HCT116 (cell line): ENCODE results near the gene C10orf88. TPM values are rescaled to one million over a fixed set of nuclear protein-coding genes. Genes with fewer than 3 reads are reported as not detected.

Experiments
- ATAC-seq: fragments of 200-7000 bp; cut with Tn5 transposase; 2 replicates; pipeline ENCODE4 v1.9.1; 2020; ENCODE audit warnings: mild to moderate bottlenecking, moderate library complexity
- BruUV-seq: library from RNA; stranded (reverse); fragments of 400-500 nt; replicated peaks from 2 replicates; lab custom pipeline; 2021; lab: Mats Ljungman, UMichigan
- CTCF ChIA-PET: fragments of 300-600 bp; sonication (Branson Sonifier 250); formaldehyde crosslinking; loops from one replicate; lab custom pipeline; 2021; ENCODE audit warnings: antibody characterized with exemption; lab: Charles Lee
- POLR2A ChIA-PET: fragments of 300-600, 350-600 bp; sonication (Branson Sonifier 250); formaldehyde crosslinking; loops from one replicate; lab custom pipeline; 2021; ENCODE audit warnings: antibody characterized with exemption; lab: Charles Lee
- RAD21 ChIA-PET, 2 experiments: fragments of 300-600 bp; sonication (Branson Sonifier 250); formaldehyde crosslinking; loops; one replicate each; lab custom pipeline; 2023; ENCODE audit warnings: low total read pairs in 2 of 2; ENCODE audit not compliant: uncharacterized antibody in 2 of 2, unreplicated experiment in 2 of 2, low non-redundant PET in 1 of 2; lab: Charles Lee
- DNase-seq: peaks from one replicate; pipeline ENCODE4 v3.0.0-alpha.2; 2010; ENCODE audit warnings: low read depth, low spot score
- H2AFZ ChIP-seq: fragments of 200-600 bp; shearing (Covaris generic), sonication (generic); 2 replicates; pipeline ENCODE4 v1.6.1; 2017; ENCODE audit warnings: low read depth, mixed run types, mixed read lengths, antibody characterized with exemption, low read length; ENCODE audit not compliant: poor library complexity, severe bottlenecking
- H3K27ac ChIP-seq: 2 replicates; pipeline ENCODE4 v1.5.1; 2012; ENCODE audit warnings: low read depth, low read length
- H3K27me3 ChIP-seq: fragments of 200-600 bp; sonication (generic); 2 replicates; pipeline ENCODE4 v1.6.1; 2016; ENCODE audit warnings: mixed run types, low read length, mixed read lengths; ENCODE audit not compliant: insufficient read depth
- H3K36me3 ChIP-seq, 2 experiments: fragments of 200-500 bp in 1 of 2; fragments of 200-600 bp in 1 of 2; sonication (Bioruptor generic) in 1 of 2; sonication (generic) in 1 of 2; 2 replicates each; pipeline versions ENCODE4 v1.5.1 to v1.6.1; 2014 to 2016; ENCODE audit warnings: low read length in 2 of 2, inconsistent platforms in 1 of 2, mixed read lengths in 1 of 2, mixed run types in 1 of 2; ENCODE audit not compliant: insufficient read depth in 2 of 2, control insufficient read depth in 1 of 2
- H3K4me1 ChIP-seq, 2 experiments: fragments of 200-600 bp in 1 of 2; sonication (generic) in 1 of 2; 2 replicates each; pipeline versions ENCODE4 v1.5.1 to v1.6.1; 2012 to 2017; ENCODE audit warnings: low read length in 2 of 2, inconsistent platforms in 1 of 2, mild to moderate bottlenecking in 1 of 2, mixed read lengths in 1 of 2, mixed run types in 1 of 2, moderate library complexity in 1 of 2; ENCODE audit not compliant: insufficient read depth in 2 of 2, control insufficient read depth in 1 of 2
- H3K4me2 ChIP-seq: fragments of 200-600 bp; sonication (generic); 2 replicates; pipeline ENCODE4 v1.6.1; 2017; ENCODE audit warnings: mixed run types, low read length, mixed read lengths
- H3K4me3 ChIP-seq, 2 experiments: fragments of 200-600 bp in 1 of 2; sonication (generic) in 1 of 2; replicated peaks in 1 of 2; 2 replicates each; pipeline ENCODE4 v1.5.1; 2011 to 2016; ENCODE audit warnings: low read length in 2 of 2, control low read depth in 1 of 2, low read depth in 1 of 2, mild to moderate bottlenecking in 1 of 2, mixed read lengths in 1 of 2, mixed run types in 1 of 2
- H3K79me2 ChIP-seq: fragments of 200-600 bp; sonication (generic); 2 replicates; pipeline ENCODE4 v1.6.1; 2017; ENCODE audit warnings: mild to moderate bottlenecking, mixed run types, low read length, moderate library complexity, mixed read lengths; ENCODE audit not compliant: insufficient read depth
- H3K9ac ChIP-seq: fragments of 200-600 bp; sonication (generic); 2 replicates; pipeline ENCODE4 v1.6.1; 2016; ENCODE audit warnings: low read length, mixed read lengths
- H3K9me2 ChIP-seq: fragments of 200-600 bp; sonication (generic), shearing (Covaris generic); 2 replicates; pipeline ENCODE4 v1.6.1; 2017; ENCODE audit warnings: mixed run types, mild to moderate bottlenecking, moderate library complexity; ENCODE audit not compliant: insufficient read depth
- H3K9me3 ChIP-seq, 2 experiments: fragments of 200-500 bp in 1 of 2; fragments of 200-600 bp in 1 of 2; sonication (Bioruptor generic) in 1 of 2; sonication (generic) in 1 of 2; 2 replicates each; pipeline ENCODE4 v1.6.1; 2014 to 2017; ENCODE audit warnings: low read length in 2 of 2, mixed read lengths in 2 of 2, inconsistent platforms in 1 of 2, low read depth in 1 of 2, mild to moderate bottlenecking in 1 of 2, mixed run types in 1 of 2, moderate library complexity in 1 of 2; ENCODE audit not compliant: control insufficient read depth in 1 of 2, insufficient read depth in 1 of 2
- H4K20me1 ChIP-seq: fragments of 200-600 bp; sonication (generic), shearing (Covaris generic); 2 replicates; pipeline ENCODE4 v1.6.1; 2017; ENCODE audit warnings: mixed run types, mild to moderate bottlenecking, moderate library complexity; ENCODE audit not compliant: insufficient read depth
- CBX3 ChIP-seq: IDR thresholded peaks from 2 replicates; pipeline ENCODE4 v1.6.1; 2012; ENCODE audit warnings: low read depth
- CEBPB ChIP-seq: IDR thresholded peaks from 2 replicates; pipeline ENCODE4 v1.6.1; 2012; ENCODE audit warnings: low read depth
- EGR1 ChIP-seq: IDR thresholded peaks from 2 replicates; pipeline ENCODE4 v1.6.1; 2012; ENCODE audit warnings: low read depth
- EZH2 ChIP-seq: fragments of 200-600 bp; sonication (generic); IDR thresholded peaks from 2 replicates; pipeline ENCODE4 v1.6.1; 2017; ENCODE audit warnings: antibody characterized with exemption, mixed run types
- EZH2phosphoT487 ChIP-seq: fragments of 200-600 bp; IDR thresholded peaks from 2 replicates; pipeline ENCODE4 v1.6.1; 2018; ENCODE audit warnings: antibody characterized with exemption, borderline replicate concordance
- FOSL1 ChIP-seq: IDR thresholded peaks from 2 replicates; pipeline ENCODE4 v1.6.1; 2012; ENCODE audit warnings: low read depth
- JUND ChIP-seq: IDR thresholded peaks from 2 replicates; pipeline ENCODE4 v1.6.1; 2012
- POLR2A ChIP-seq: IDR thresholded peaks from 2 replicates; pipeline ENCODE4 v1.7.0; 2011; ENCODE audit warnings: borderline replicate concordance; ENCODE audit not compliant: insufficient read depth, insufficient read length; ENCODE audit errors: extremely low read depth
- RAD21 ChIP-seq: IDR thresholded peaks from 2 replicates; pipeline ENCODE4 v1.6.1; 2012; ENCODE audit warnings: low read depth, mild to moderate bottlenecking
- SIN3A ChIP-seq: IDR thresholded peaks from 2 replicates; pipeline ENCODE4 v1.6.1; 2012; ENCODE audit warnings: low read depth
- SP1 ChIP-seq: IDR thresholded peaks from 2 replicates; pipeline ENCODE4 v1.6.1; 2012; ENCODE audit warnings: low read depth
- SRF ChIP-seq: IDR thresholded peaks from 2 replicates; pipeline ENCODE4 v1.6.1; 2012; ENCODE audit warnings: low read depth
- ZFX ChIP-seq: fragments of 450-650 bp; IDR thresholded peaks from 2 replicates; pipeline ENCODE4 v1.6.1; 2017
- intact Hi-C: fragments of 100-400 bp; cut with micrococcal nuclease; formaldehyde crosslinking; loops from 2 replicates; pipeline ENCODE4 v1.10.0; 2022
- total RNA-seq: library from RNA; stranded (reverse); gene quantifications from one replicate; pipeline ENCODE4 v1.2.1, GENCODE V29; 2021; ENCODE audit not compliant: unreplicated experiment
- TF ChIP-seq, protein P1 (sequence below): IDR thresholded peaks from 2 replicates; pipeline ENCODE4 v1.6.1; 2011; ENCODE audit warnings: mild to moderate bottlenecking, low read length, moderate library complexity; ENCODE audit not compliant: insufficient replicate concordance; ENCODE audit errors: extremely low read depth
- TF ChIP-seq, protein P2 (sequence below): IDR thresholded peaks from 2 replicates; pipeline ENCODE4 v1.6.1; 2012; ENCODE audit warnings: low read depth
- TF ChIP-seq, protein P3 (sequence below): IDR thresholded peaks from 2 replicates; pipeline ENCODE4 v1.6.1; 2012

Gene C10orf88
- total RNA-seq, 1 experiment from 2014 or later, result 16.2 TPM

- Histone ChIP-seq H3K36me3 (peaks cover 5 to 8% of the 10 kb centered on the region in 2 experiments; a peak in 2 of 4 replicates), H2AFZ (no peak overlapping the region), H3K79me2 (peaks cover 65% of the 10 kb centered on the region), H3K9me2 (no peaks in the 10 kb centered on the region), H3K27me3 (no peaks in the 10 kb centered on the region), H3K9ac (no peak overlapping the region), H3K4me3 (no peak overlapping the region), H3K27ac (no peak overlapping the region), H4K20me1 (no peaks in the 10 kb centered on the region), H3K4me1 (no peaks in the 10 kb centered on the region), H3K9me3 (no peaks in the 10 kb centered on the region), H3K4me2 (no peak overlapping the region)
- no peak for DNase-seq
- ChIA-PET POLR2A (interaction anchor here (0.7 to 1.2 kb wide), 2 partner anchors 10 to 19 kb away, joined by 3 read pairs; no protein-coding TSS in a partner anchor), RAD21 (no interaction called here), CTCF (interaction anchor here (0.9 to 2.7 kb wide), 2 partner anchors 20 to 22 kb away, joined by 3 to 9 read pairs; partner anchors contain the start of gene PSTK)
- no peak for ATAC-seq
- intact Hi-C loops, result no loop called here
- TF ChIP-seq JUND, result no peak
- TF ChIP-seq ZFX, result no peak
- no peak for TF ChIP-seq CBX3
- no peak for TF ChIP-seq POLR2A
- no peak for TF ChIP-seq EZH2phosphoT487
- TF ChIP-seq FOSL1, result no peak
- TF ChIP-seq SP1, result no peak
- no peak for TF ChIP-seq EGR1
- no TSS peak for BruUV-seq
These were observed 46.1 kb upstream of the C10orf88 start for GRCh38 chr10:123000155-123000554.

DNA sequence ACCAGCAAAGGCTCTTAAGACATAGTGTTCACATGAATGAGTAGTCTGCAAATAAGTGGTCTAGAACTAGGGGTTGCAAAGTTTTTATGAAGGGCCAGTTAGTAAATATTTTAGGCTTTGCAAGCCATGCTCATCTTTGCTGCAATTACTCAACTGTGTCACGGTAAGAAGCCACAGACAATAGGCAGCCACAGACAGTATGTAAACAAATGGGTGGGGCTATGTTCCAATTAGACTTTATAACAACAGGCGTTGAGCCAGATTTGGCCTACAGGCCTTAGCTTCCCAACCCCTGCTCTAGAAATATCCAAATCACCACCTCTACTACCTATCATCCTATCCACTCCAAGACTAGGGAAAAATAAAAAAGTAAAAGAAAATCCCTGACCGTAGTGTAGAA lies 45.3 kb upstream of the C10orf88 start:
- Histone ChIP-seq H3K9me2 (no peaks in the 10 kb centered on the region), H4K20me1 (no peaks in the 10 kb centered on the region), H3K4me2 (no peak overlapping the region), H3K36me3 (peaks cover 7 to 14% of the 10 kb centered on the region in 2 experiments; a peak in 2 of 4 replicates), H3K79me2 (peaks cover 57% of the 10 kb centered on the region), H3K27me3 (no peaks in the 10 kb centered on the region), H2AFZ (no peak overlapping the region), H3K4me1 (no peaks in the 10 kb centered on the region), H3K4me3 (no peak overlapping the region), H3K9me3 (no peaks in the 10 kb centered on the region), H3K27ac (no peak overlapping the region), H3K9ac (no peak overlapping the region)
- ChIA-PET CTCF (interaction anchor here (0.9 to 2.7 kb wide), 2 partner anchors 19 to 22 kb away, joined by 3 to 9 read pairs; partner anchors contain the start of gene PSTK), RAD21 (no interaction called here), POLR2A (interaction anchor here (1.2 to 1.6 kb wide), 2 partner anchors 9 to 11 kb away, joined by 3 to 4 read pairs; partner anchors contain the start of gene IKZF5)
- ATAC-seq (no peak), DNase-seq (no peak)
- BruUV-seq, result no TSS peak
- intact Hi-C loops, result no loop called here
- TF ChIP-seq RAD21, result no peak
- TF ChIP-seq, protein P1, sequence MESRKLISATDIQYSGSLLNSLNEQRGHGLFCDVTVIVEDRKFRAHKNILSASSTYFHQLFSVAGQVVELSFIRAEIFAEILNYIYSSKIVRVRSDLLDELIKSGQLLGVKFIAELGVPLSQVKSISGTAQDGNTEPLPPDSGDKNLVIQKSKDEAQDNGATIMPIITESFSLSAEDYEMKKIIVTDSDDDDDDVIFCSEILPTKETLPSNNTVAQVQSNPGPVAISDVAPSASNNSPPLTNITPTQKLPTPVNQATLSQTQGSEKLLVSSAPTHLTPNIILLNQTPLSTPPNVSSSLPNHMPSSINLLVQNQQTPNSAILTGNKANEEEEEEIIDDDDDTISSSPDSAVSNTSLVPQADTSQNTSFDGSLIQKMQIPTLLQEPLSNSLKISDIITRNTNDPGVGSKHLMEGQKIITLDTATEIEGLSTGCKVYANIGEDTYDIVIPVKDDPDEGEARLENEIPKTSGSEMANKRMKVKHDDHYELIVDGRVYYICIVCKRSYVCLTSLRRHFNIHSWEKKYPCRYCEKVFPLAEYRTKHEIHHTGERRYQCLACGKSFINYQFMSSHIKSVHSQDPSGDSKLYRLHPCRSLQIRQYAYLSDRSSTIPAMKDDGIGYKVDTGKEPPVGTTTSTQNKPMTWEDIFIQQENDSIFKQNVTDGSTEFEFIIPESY, result no peak
- TF ChIP-seq EZH2, result no peak
- no peak for TF ChIP-seq ZFX
- TF ChIP-seq SIN3A, result no peak
- TF ChIP-seq POLR2A, result no peak
- TF ChIP-seq EGR1, result no peak
- TF ChIP-seq, protein P2, sequence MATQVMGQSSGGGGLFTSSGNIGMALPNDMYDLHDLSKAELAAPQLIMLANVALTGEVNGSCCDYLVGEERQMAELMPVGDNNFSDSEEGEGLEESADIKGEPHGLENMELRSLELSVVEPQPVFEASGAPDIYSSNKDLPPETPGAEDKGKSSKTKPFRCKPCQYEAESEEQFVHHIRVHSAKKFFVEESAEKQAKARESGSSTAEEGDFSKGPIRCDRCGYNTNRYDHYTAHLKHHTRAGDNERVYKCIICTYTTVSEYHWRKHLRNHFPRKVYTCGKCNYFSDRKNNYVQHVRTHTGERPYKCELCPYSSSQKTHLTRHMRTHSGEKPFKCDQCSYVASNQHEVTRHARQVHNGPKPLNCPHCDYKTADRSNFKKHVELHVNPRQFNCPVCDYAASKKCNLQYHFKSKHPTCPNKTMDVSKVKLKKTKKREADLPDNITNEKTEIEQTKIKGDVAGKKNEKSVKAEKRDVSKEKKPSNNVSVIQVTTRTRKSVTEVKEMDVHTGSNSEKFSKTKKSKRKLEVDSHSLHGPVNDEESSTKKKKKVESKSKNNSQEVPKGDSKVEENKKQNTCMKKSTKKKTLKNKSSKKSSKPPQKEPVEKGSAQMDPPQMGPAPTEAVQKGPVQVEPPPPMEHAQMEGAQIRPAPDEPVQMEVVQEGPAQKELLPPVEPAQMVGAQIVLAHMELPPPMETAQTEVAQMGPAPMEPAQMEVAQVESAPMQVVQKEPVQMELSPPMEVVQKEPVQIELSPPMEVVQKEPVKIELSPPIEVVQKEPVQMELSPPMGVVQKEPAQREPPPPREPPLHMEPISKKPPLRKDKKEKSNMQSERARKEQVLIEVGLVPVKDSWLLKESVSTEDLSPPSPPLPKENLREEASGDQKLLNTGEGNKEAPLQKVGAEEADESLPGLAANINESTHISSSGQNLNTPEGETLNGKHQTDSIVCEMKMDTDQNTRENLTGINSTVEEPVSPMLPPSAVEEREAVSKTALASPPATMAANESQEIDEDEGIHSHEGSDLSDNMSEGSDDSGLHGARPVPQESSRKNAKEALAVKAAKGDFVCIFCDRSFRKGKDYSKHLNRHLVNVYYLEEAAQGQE, result no peak
- TF ChIP-seq, protein P3, sequence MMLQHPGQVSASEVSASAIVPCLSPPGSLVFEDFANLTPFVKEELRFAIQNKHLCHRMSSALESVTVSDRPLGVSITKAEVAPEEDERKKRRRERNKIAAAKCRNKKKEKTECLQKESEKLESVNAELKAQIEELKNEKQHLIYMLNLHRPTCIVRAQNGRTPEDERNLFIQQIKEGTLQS, result no peak
- TF ChIP-seq SP1, result no peak
- TF ChIP-seq SRF, result no peak
- no peak for TF ChIP-seq FOSL1
- no peak for TF ChIP-seq CEBPB
